H1 (cell line): Measurements from ENCODE around the gene KBTBD13. TPM values are rescaled to one million over a fixed set of nuclear protein-coding genes. Genes with fewer than 3 reads are reported as not detected.

Source experiments
- CTCF ChIA-PET: fragments of 300-600 bp; sonication (Branson Sonifier 250); formaldehyde crosslinking; loops from one replicate; lab custom pipeline; 2021; ENCODE audit not compliant: partially characterized antibody; lab: Charles Lee
- POLR2A ChIA-PET: fragments of 300-600 bp; sonication (Branson Sonifier 250); formaldehyde crosslinking; loops from one replicate; lab custom pipeline; 2021; ENCODE audit warnings: inconsistent platforms; ENCODE audit not compliant: partially characterized antibody; lab: Charles Lee
- DNase-seq, 2 experiments: peaks; one replicate each; pipeline versions ENCODE4 v3.0.0 to v3.0.0-alpha.2; 2010 to 2022; ENCODE audit warnings: low spot score in 2 of 2, low read depth in 1 of 2, mixed read lengths in 1 of 2
- FAIRE-seq: peaks from 2 replicates; lab custom pipeline; 2011; peaks lifted over from hg19 to GRCh38; lab: Jason Lieb, UNC
- H2AFZ ChIP-seq: 2 replicates; pipeline ENCODE4 v1.8.1; 2012; ENCODE audit warnings: low read length, inconsistent platforms
- H2AK5ac ChIP-seq: 2 replicates; pipeline ENCODE4 v1.6.1; 2013; ENCODE audit warnings: low read depth, low read length
- H2BK120ac ChIP-seq: replicated peaks from 2 replicates; pipeline ENCODE3; 2013; ENCODE audit warnings: low read depth, low read length, inconsistent platforms
- H2BK12ac ChIP-seq: 2 replicates; pipeline ENCODE4 v1.6.1; 2013; ENCODE audit warnings: low read depth, low read length
- H2BK15ac ChIP-seq: 2 replicates; pipeline ENCODE4 v1.6.1; 2013; ENCODE audit warnings: low read length
- H2BK20ac ChIP-seq: 2 replicates; pipeline ENCODE4 v1.6.1; 2013; ENCODE audit warnings: low read length
- H2BK5ac ChIP-seq: 2 replicates; pipeline ENCODE4 v1.6.1; 2013; ENCODE audit warnings: low read depth, low read length
- H3K14ac ChIP-seq: 2 replicates; pipeline ENCODE4 v1.6.1; 2013; ENCODE audit warnings: inconsistent platforms; ENCODE audit not compliant: insufficient read length
- H3K18ac ChIP-seq: 2 replicates; pipeline ENCODE4 v1.6.1; 2013; ENCODE audit warnings: low read length; ENCODE audit errors: extremely low read depth
- H3K23ac ChIP-seq: 2 replicates; pipeline ENCODE4 v1.6.1; 2013; ENCODE audit warnings: inconsistent platforms; ENCODE audit not compliant: insufficient read length
- H3K23me2 ChIP-seq: 2 replicates; pipeline ENCODE4 v1.6.1; 2013; ENCODE audit warnings: low read depth, low read length
- H3K27ac ChIP-seq: 2 replicates; pipeline ENCODE4 v1.6.1; 2011; ENCODE audit warnings: low read depth, low read length, inconsistent platforms
- H3K27me3 ChIP-seq, 4 experiments: replicated peaks in 1 of 4; 1 replicate in 1 of 4; 2 replicates in 3 of 4; pipeline versions ENCODE4 v1.6.1 to v1.8.1; 2011 to 2013; ENCODE audit warnings: low read length in 3 of 4, mild to moderate bottlenecking in 3 of 4, inconsistent platforms in 2 of 4, mixed read lengths in 2 of 4, moderate library complexity in 1 of 4; ENCODE audit not compliant: control insufficient read depth in 3 of 4, insufficient read depth in 3 of 4; ENCODE audit errors: extremely low read depth in 1 of 4
- H3K36me3 ChIP-seq, 4 experiments: 2 replicates each; pipeline versions ENCODE4 v1.6.1 to v1.8.1; 2011 to 2013; ENCODE audit warnings: mild to moderate bottlenecking in 4 of 4, low read length in 3 of 4, moderate library complexity in 2 of 4, control low read depth in 1 of 4, inconsistent platforms in 1 of 4; ENCODE audit not compliant: insufficient read depth in 4 of 4, control insufficient read depth in 2 of 4
- H3K4ac ChIP-seq: replicated peaks from 2 replicates; pipeline ENCODE3; 2013; ENCODE audit warnings: low read length, low read depth, mixed read lengths, inconsistent platforms; ENCODE audit not compliant: insufficient read length
- H3K4me1 ChIP-seq, 4 experiments: replicated peaks in 1 of 4; 1 replicate in 1 of 4; 2 replicates in 3 of 4; pipeline versions ENCODE4 v1.6.1 to v1.8.1; 2011 to 2013; ENCODE audit warnings: low read length in 3 of 4, inconsistent platforms in 2 of 4, mixed read lengths in 1 of 4; ENCODE audit not compliant: insufficient read depth in 4 of 4, control insufficient read depth in 3 of 4
- H3K4me2 ChIP-seq, 2 experiments: 2 replicates each; pipeline versions ENCODE4 v1.6.1 to v1.8.1; 2011 to 2013; ENCODE audit warnings: low read depth in 2 of 2, low read length in 2 of 2, control low read depth in 1 of 2, inconsistent platforms in 1 of 2, mild to moderate bottlenecking in 1 of 2; ENCODE audit not compliant: insufficient read depth in 1 of 2
- H3K4me3 ChIP-seq, 4 experiments: fragments of 200-600, 300-600 bp in 1 of 4; sonication (generic), shearing (Covaris generic), sonication (Bioruptor Twin) in 1 of 4; 2 replicates each; pipeline versions ENCODE4 v1.5.1 to v1.8.1; 2011 to 2016; ENCODE audit warnings: low read length in 4 of 4, low read depth in 3 of 4, control low read depth in 2 of 4, inconsistent platforms in 2 of 4, mild to moderate bottlenecking in 2 of 4, mixed read lengths in 1 of 4, moderate library complexity in 1 of 4; ENCODE audit not compliant: insufficient read depth in 2 of 4; ENCODE audit errors: extremely low read depth in 1 of 4
- H3K56ac ChIP-seq: replicated peaks from 2 replicates; pipeline ENCODE3; 2013; ENCODE audit warnings: low read depth, mild to moderate bottlenecking, mixed read lengths, low read length, inconsistent platforms; ENCODE audit not compliant: insufficient read length
- H3K79me1 ChIP-seq: 2 replicates; pipeline ENCODE4 v1.6.1; 2013; ENCODE audit warnings: low read depth, low read length, control low read depth
- H3K79me2 ChIP-seq, 2 experiments: 2 replicates each; pipeline versions ENCODE4 v1.6.1 to v1.8.1; 2012 to 2013; ENCODE audit warnings: low read length in 2 of 2, mild to moderate bottlenecking in 2 of 2, inconsistent platforms in 1 of 2; ENCODE audit not compliant: insufficient read depth in 2 of 2, control insufficient read depth in 1 of 2
- H3K9ac ChIP-seq, 4 experiments: replicated peaks in 1 of 4; 1 replicate in 1 of 4; 2 replicates in 3 of 4; pipeline versions ENCODE4 v1.6.1 to v1.8.1; 2011 to 2013; ENCODE audit warnings: low read depth in 3 of 4, low read length in 3 of 4, control low read depth in 2 of 4, mild to moderate bottlenecking in 2 of 4, moderate library complexity in 2 of 4, inconsistent platforms in 1 of 4; ENCODE audit errors: extremely low read depth in 1 of 4
- H3K9me3 ChIP-seq, 2 experiments: 2 replicates each; pipeline versions ENCODE4 v1.6.1 to v1.8.1; 2012 to 2013; ENCODE audit warnings: mild to moderate bottlenecking in 2 of 2, moderate library complexity in 2 of 2, control low read depth in 1 of 2, inconsistent platforms in 1 of 2, low read depth in 1 of 2, low read length in 1 of 2, mixed read lengths in 1 of 2; ENCODE audit not compliant: insufficient read depth in 2 of 2
- H4K20me1 ChIP-seq, 2 experiments: replicated peaks in 1 of 2; 2 replicates each; pipeline versions ENCODE3 to v1.8.1; 2011 to 2013; ENCODE audit warnings: inconsistent platforms in 2 of 2, low read length in 2 of 2, mild to moderate bottlenecking in 1 of 2; ENCODE audit not compliant: insufficient read depth in 2 of 2, control insufficient read depth in 1 of 2
- H4K5ac ChIP-seq: 2 replicates; pipeline ENCODE4 v1.6.1; 2013; ENCODE audit warnings: low read length, low read depth, mixed read lengths, inconsistent platforms; ENCODE audit not compliant: insufficient read length
- H4K8ac ChIP-seq: 2 replicates; pipeline ENCODE4 v1.8.0; 2013; ENCODE audit warnings: mild to moderate bottlenecking, moderate library complexity, low read length, inconsistent platforms; ENCODE audit not compliant: insufficient read depth; ENCODE audit errors: extremely low read depth
- H4K91ac ChIP-seq: replicated peaks from 2 replicates; pipeline ENCODE3; 2013; ENCODE audit warnings: low read length, mixed read lengths, inconsistent platforms; ENCODE audit not compliant: insufficient read length
- SIN3A ChIP-seq, 2 experiments: IDR thresholded peaks in 1 of 2; conservative IDR thresholded peaks in 1 of 2; 2 replicates each; pipeline ENCODE4 v1.6.1; 2011 to 2012; ENCODE audit warnings: low read length in 2 of 2, improper control_type of control experiment in 1 of 2, low read depth in 1 of 2, mild to moderate bottlenecking in 1 of 2
- WGBS, 2 experiments: shearing (Covaris generic) in 1 of 2; methylation state at CpG; one replicate each; pipeline versions ENCODE4 v1.1.6 to v1.1.7; 2013 to 2015; ENCODE audit warnings: low lambda C conversion rate in 2 of 2, mixed read lengths in 2 of 2, inconsistent platforms in 1 of 2, low coverage in 1 of 2, missing lambda C conversion rate in 1 of 2; ENCODE audit not compliant: insufficient replicate concordance in 2 of 2, insufficient coverage in 1 of 2, insufficient read length in 1 of 2; ENCODE audit errors: extremely low coverage in 1 of 2, missing lambda C conversion rate in 1 of 2; 5-methylcytosine and 5-hydroxymethylcytosine counted together
- polyA plus RNA-seq, 7 experiments: library from polyadenylated mRNA; depleted of rRNA in 3 of 7; stranded (reverse) in 5 of 7; unstranded in 2 of 7; fragments of >200 nt in 5 of 7; fragments of 200-250 nt in 2 of 7; gene quantifications; 1 replicate in 5 of 7; 2 replicates in 1 of 7; 4 replicates in 1 of 7; pipeline versions ENCODE4 v1.2.1 to v1.2.3, GENCODE V29; 2011 to 2013; ENCODE audit warnings: missing spikeins in 2 of 7, mixed read lengths in 2 of 7
- total RNA-seq: library from RNA; stranded (reverse); fragmentation: NEBNext Ultra II Directional; extraction: Animal tissue kit (Norgen Biotek cat#: 25700); gene quantifications from 2 replicates; pipeline ENCODE4 v1.2.1, GENCODE V29; 2021

The KBTBD13 gene
- total and polyA plus RNA-seq, 2 of the 8 experiments (the other 6 are each of a cell fraction or from before 2014, with no cell fraction given): not detected

DNA sequence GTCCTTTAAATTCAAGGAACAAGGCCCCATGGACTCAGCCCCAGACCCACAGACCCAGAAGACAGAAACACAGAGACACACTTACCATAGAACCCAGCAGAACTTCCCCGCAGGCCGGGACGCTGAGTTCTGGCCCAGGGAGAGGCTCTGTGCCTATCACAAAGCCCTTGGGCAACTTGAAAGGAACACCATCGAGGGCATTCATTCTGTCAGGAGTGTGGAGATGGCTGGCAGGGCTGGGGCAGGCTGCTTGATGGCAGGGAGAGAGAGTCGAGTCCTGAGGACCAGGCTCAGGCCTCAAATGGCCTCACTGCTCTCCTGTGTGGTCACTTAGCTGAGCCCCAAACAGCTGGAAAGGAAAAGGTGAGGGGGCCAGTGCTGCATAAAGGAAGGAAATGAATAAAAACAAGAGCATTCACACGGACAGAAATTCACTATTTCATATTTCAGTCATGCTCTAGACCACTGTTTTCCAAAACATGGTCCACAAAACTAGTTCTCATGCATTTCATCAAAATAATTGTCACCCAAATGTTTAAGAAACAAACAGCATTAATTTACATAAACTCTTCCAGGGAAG is 29.6 kb downstream of the KBTBD13 start:
- Histone ChIP-seq H3K9me3 (no peaks in the 10 kb centered on the region), H2BK12ac (no peak overlapping the region), H3K27me3 (peaks cover 0 to 11% (median 5%) of the 10 kb centered on the region in 4 experiments; a peak in 3 of 7 replicates), H2BK20ac (no peak overlapping the region), H3K79me2 (no peaks in the 10 kb centered on the region), H3K14ac (no peak overlapping the region), H3K4me3 (no peak overlapping the region), H2BK120ac (no peak overlapping the region), H4K5ac (no peak overlapping the region), H3K36me3 (no peaks in the 10 kb centered on the region), H3K9ac (no peak overlapping the region), H3K79me1 (no peaks in the 10 kb centered on the region), H4K91ac (no peak overlapping the region)
- WGBS, 2 experiments: 83% methylated on average over 6 of the region's 6 CpGs; no CpG with 5 or more reads in 1 of the 2 experiments
- POLR2A ChIA-PET: no interaction called here
- no peak for TF ChIP-seq SIN3A (conservative IDR thresholded peaks at IDR 0.05 in 1 of 2, IDR thresholded peaks at IDR 0.05 in 1 of 2; ENCODE audit: low read depth in 1 of 2, low read length in 2 of 2)
- TF ChIP-seq, all 59 proteins: peak for 0
- Histone ChIP-seq H3K23ac (no peak overlapping the region), H2AFZ (no peak overlapping the region), H3K18ac (no peak overlapping the region), H3K4ac (no peak overlapping the region), H3K4me2 (no peak overlapping the region), H3K23me2 (peaks cover 5% of the 10 kb centered on the region; the same call in 1 of the 2 replicates), H2BK5ac (no peak overlapping the region), H3K27ac (no peak overlapping the region), H4K8ac (no peak overlapping the region), H2BK15ac (no peak overlapping the region), H4K20me1 (no peaks in the 10 kb centered on the region), H2AK5ac (no peak overlapping the region), H3K56ac (no peak overlapping the region), H3K4me1 (peaks cover 0 to 2% (median 0%) of the 10 kb centered on the region in 4 experiments; a peak in 2 of 7 replicates)
- DNase-seq (no peak), FAIRE-seq (no peak)
- CTCF ChIA-PET: interaction anchor here (1.0 to 9.6 kb wide), 5 partner anchors 24 to 72 kb away, joined by 3 to 259 read pairs (median 6); partner anchors contain the start of gene KBTBD13
